Measurements from ENCODE around the gene NT5DC4.

NT5DC4 gene

DNA sequence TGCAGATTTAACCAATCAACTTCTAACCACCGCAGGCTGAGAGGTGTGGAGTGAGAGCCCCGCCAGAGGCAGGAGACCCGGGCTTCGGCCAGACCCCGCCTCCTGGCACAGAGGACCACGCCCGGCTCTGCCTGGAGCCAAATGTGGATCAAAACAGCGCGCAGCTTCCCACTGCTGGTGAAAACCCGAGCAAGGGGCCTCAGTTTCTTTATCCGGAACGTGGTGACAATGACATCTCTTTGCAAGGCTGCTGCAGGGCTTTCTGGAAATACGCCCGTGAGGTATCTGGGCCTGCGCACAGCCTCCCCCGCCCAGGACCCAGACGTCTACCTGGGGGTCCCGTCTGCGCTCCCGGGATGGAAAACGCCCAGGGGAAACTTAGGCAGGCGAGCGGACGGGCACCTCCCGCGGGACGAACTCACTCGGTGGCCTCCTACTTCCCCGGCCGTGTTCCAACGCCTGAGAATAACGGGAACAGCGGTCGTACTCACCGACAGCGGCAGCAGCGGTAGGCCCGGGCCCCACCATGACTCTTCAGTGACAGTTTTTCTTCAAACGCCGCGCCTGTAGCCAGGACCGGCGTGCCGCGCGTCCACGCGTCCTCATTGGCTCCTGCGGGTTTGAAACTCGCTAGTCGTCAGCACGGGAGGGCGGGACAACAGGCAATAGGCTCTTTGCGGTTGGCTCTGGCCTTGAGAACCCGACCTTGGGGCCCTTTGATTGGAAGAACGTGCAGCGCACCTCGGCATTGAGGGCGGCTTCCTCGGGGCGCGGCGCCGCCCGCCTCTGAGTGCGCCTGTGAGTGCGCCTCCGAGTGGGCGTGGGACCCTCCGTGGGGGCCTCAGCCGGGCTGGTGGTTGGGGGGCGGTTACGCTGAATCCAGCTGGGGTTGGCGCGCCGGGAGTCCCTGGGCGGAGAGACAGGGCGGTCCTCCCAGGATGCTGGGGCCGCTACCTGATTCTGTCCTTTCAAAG is 43.5 kb downstream of the NT5DC4 start, which contains the start of gene CKAP2L:
Gene CKAP2L, minus strand, starts transcription at position 539 of the 974 bp plus-strand sequence. Its CDS starts 11 bp downstream, at position 528.
- H3K27ac ChIP-seq (replicated peaks), result peak within 1 kb of the TSS; percentile 76
- peak; percentile 92 to 99 for DNase-seq (ENCODE audit: low read depth in 1 of 2, low spot score in 1 of 2)
- H3K4me3 ChIP-seq (replicated peaks; ENCODE audit: insufficient read depth, low read length), result peak within 1 kb of the TSS; percentile 85
- H3K27me3 ChIP-seq (ENCODE audit: insufficient read depth, poor library complexity, severe bottlenecking), result no peaks in the 10 kb centered on the region
- TF ChIP-seq, protein P1, sequence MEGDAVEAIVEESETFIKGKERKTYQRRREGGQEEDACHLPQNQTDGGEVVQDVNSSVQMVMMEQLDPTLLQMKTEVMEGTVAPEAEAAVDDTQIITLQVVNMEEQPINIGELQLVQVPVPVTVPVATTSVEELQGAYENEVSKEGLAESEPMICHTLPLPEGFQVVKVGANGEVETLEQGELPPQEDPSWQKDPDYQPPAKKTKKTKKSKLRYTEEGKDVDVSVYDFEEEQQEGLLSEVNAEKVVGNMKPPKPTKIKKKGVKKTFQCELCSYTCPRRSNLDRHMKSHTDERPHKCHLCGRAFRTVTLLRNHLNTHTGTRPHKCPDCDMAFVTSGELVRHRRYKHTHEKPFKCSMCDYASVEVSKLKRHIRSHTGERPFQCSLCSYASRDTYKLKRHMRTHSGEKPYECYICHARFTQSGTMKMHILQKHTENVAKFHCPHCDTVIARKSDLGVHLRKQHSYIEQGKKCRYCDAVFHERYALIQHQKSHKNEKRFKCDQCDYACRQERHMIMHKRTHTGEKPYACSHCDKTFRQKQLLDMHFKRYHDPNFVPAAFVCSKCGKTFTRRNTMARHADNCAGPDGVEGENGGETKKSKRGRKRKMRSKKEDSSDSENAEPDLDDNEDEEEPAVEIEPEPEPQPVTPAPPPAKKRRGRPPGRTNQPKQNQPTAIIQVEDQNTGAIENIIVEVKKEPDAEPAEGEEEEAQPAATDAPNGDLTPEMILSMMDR (IDR thresholded peaks at IDR 0.05; ENCODE audit: insufficient read depth, low read length), result no peak
- TF ChIP-seq POLR2AphosphoS5 (IDR thresholded peaks at IDR 0.05; ENCODE audit: low read depth), result peak; percentile 43; the same call in 1 of the 2 replicates
- TF ChIP-seq, protein P2, sequence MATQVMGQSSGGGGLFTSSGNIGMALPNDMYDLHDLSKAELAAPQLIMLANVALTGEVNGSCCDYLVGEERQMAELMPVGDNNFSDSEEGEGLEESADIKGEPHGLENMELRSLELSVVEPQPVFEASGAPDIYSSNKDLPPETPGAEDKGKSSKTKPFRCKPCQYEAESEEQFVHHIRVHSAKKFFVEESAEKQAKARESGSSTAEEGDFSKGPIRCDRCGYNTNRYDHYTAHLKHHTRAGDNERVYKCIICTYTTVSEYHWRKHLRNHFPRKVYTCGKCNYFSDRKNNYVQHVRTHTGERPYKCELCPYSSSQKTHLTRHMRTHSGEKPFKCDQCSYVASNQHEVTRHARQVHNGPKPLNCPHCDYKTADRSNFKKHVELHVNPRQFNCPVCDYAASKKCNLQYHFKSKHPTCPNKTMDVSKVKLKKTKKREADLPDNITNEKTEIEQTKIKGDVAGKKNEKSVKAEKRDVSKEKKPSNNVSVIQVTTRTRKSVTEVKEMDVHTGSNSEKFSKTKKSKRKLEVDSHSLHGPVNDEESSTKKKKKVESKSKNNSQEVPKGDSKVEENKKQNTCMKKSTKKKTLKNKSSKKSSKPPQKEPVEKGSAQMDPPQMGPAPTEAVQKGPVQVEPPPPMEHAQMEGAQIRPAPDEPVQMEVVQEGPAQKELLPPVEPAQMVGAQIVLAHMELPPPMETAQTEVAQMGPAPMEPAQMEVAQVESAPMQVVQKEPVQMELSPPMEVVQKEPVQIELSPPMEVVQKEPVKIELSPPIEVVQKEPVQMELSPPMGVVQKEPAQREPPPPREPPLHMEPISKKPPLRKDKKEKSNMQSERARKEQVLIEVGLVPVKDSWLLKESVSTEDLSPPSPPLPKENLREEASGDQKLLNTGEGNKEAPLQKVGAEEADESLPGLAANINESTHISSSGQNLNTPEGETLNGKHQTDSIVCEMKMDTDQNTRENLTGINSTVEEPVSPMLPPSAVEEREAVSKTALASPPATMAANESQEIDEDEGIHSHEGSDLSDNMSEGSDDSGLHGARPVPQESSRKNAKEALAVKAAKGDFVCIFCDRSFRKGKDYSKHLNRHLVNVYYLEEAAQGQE (IDR thresholded peaks at IDR 0.05; ENCODE audit: insufficient replicate concordance, low read depth), result no peak

DNA sequence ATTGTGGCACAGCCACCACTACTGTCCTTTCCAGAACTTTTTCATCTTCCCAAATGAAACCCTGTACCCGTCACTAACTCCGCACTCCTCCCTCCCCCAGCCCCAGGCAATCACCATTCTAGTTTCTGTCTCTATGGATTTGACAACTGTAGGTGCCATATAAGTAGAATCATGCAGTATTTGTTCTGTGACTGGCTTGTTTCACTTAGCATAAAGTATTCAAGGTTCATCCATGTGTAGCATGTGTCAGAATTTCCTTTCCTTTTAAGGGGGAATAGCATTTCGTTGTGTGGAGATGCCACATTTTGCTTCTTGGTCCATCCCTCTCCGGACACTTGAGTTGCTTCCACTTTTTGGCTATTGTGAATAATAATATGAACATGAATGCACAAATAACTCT is 44.4 kb downstream of the NT5DC4 start:
- H3K27ac ChIP-seq (replicated peaks), result peak overlapping the region; percentile 76
- TF ChIP-seq, protein P1 (IDR thresholded peaks at IDR 0.05; ENCODE audit: insufficient read depth, low read length), result no peak
- TF ChIP-seq POLR2AphosphoS5 (IDR thresholded peaks at IDR 0.05; ENCODE audit: low read depth), result no peak
- TF ChIP-seq GABPA (IDR thresholded peaks at IDR 0.05; ENCODE audit: low read depth), result no peak
- TF ChIP-seq SPI1 (IDR thresholded peaks at IDR 0.05; ENCODE audit: borderline replicate concordance, low read depth), result no peak
- TF ChIP-seq, protein P2 (IDR thresholded peaks at IDR 0.05; ENCODE audit: insufficient replicate concordance, low read depth), result no peak
- DNase-seq (ENCODE audit: low read depth in 1 of 2, low spot score in 1 of 2), result no peak
- H3K27me3 ChIP-seq (ENCODE audit: insufficient read depth, poor library complexity, severe bottlenecking), result no peaks in the 10 kb centered on the region
- peak overlapping the region; percentile 85 for H3K4me3 ChIP-seq (replicated peaks; ENCODE audit: insufficient read depth, low read length)

DNA sequence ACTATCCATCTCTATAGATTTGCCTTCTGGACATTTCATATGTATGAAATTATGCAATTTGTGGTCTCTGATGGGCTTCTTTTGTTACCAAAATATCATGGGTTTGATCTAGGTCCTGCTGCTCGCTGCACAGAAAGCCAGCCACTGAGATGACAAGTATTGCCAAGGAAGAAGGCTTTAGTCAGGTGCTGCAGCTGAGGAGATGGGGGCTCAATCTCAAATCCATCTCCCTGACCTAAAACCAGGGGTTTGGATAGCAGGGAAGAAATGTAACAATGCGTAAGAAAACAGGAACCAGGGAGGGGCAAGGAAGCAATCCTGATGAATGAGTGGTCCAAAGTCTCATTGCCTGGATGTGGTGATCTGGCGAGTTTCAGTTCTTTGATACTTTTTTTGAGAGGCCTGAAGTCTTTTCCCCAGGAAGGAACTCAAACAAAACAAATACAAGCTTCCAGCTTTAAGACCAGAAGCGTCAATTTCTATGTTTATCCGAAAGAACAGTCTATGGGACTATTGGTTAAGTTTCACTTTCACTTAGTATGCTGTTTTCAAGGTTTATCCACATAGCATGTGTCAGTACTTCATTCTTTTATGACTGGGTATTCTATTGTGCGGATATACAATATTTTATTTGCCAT is 47.0 kb downstream of the NT5DC4 start:
- Histone ChIP-seq H3K4me3 (replicated peaks; ENCODE audit: insufficient read depth, low read length) (no peak overlapping the region), H3K27me3 (ENCODE audit: insufficient read depth, poor library complexity, severe bottlenecking) (no peaks in the 10 kb centered on the region), H3K27ac (replicated peaks) (no peak overlapping the region)
- TF ChIP-seq GABPA (IDR thresholded peaks at IDR 0.05; ENCODE audit: low read depth) (no peak), POLR2AphosphoS5 (IDR thresholded peaks at IDR 0.05; ENCODE audit: low read depth) (no peak), SPI1 (IDR thresholded peaks at IDR 0.05; ENCODE audit: borderline replicate concordance, low read depth) (no peak)
- TF ChIP-seq, protein P2 (IDR thresholded peaks at IDR 0.05; ENCODE audit: insufficient replicate concordance, low read depth), result no peak
- TF ChIP-seq, protein P1 (IDR thresholded peaks at IDR 0.05; ENCODE audit: insufficient read depth, low read length), result no peak
- no peak for DNase-seq (ENCODE audit: low read depth in 1 of 2, low spot score in 1 of 2)

Data from HL-60 (cell line).